PC-3 (cell line): ENCODE results near the gene STUB1. TPM values are rescaled to one million over a fixed set of nuclear protein-coding genes. Genes with fewer than 3 reads are reported as not detected.
A peak's percentile ranks its signal among the peaks of the same experiment; 100 is the strongest.

ENCODE experiments used
- ATAC-seq: fragments of 200-7000 bp; cut with Tn5 transposase; 2 replicates; pipeline ENCODE4 v1.9.1; 2020; ENCODE audit warnings: mild to moderate bottlenecking, moderate library complexity
- BruUV-seq: library from RNA; stranded (reverse); fragments of 400-500 nt; replicated peaks from 2 replicates; lab custom pipeline; 2021; lab: Mats Ljungman, UMichigan
- CTCF ChIA-PET: fragments of 300-600 bp; sonication (Branson Sonifier 250); formaldehyde crosslinking; loops from one replicate; lab custom pipeline; 2022; ENCODE audit warnings: antibody characterized with exemption; lab: Charles Lee
- POLR2A ChIA-PET: fragments of 300-600 bp; sonication (Branson Sonifier 250); formaldehyde crosslinking; loops from one replicate; lab custom pipeline; 2022; ENCODE audit warnings: antibody characterized with exemption; ENCODE audit not compliant: unreplicated experiment; lab: Charles Lee
- DNase-seq: peaks from one replicate; pipeline ENCODE4 v3.0.0-alpha.2; 2015
- H2AFZ ChIP-seq: fragments of 300-600 bp; sonication (generic); 2 replicates; pipeline ENCODE4 v1.6.0; 2016; ENCODE audit warnings: antibody characterized with exemption, low read length
- H3F3A ChIP-seq: fragments of 300-600 bp; sonication (generic); one replicate; pipeline ENCODE4 v1.6.0; 2017; ENCODE audit warnings: antibody characterized with exemption, low read length, control low read depth, mild to moderate bottlenecking; ENCODE audit not compliant: unreplicated experiment
- H3K27ac ChIP-seq: fragments of 300-600 bp; sonication (generic); 2 replicates; pipeline ENCODE4 v1.5.1; 2016; ENCODE audit warnings: mild to moderate bottlenecking, low read length
- H3K27me3 ChIP-seq: fragments of 300-600 bp; sonication (generic); 2 replicates; pipeline ENCODE4 v1.6.1; 2016; ENCODE audit warnings: low read length, mixed read lengths
- H3K36me3 ChIP-seq: fragments of 300-600 bp; sonication (generic); 2 replicates; pipeline ENCODE4 v1.6.1; 2016; ENCODE audit warnings: low read depth, mixed run types, low read length, mixed read lengths
- H3K4me1 ChIP-seq: fragments of 300-600 bp; sonication (generic); 2 replicates; pipeline ENCODE4 v1.5.1; 2016; ENCODE audit warnings: low read length; ENCODE audit not compliant: insufficient read depth
- H3K4me2 ChIP-seq: fragments of 300-600 bp; sonication (generic); 2 replicates; pipeline ENCODE4 v1.6.0; 2016; ENCODE audit warnings: low read length
- H3K4me3 ChIP-seq: fragments of 300-600 bp; sonication (generic); 2 replicates; pipeline ENCODE4 v1.5.1; 2016; ENCODE audit warnings: mild to moderate bottlenecking, low read length, mixed read lengths
- H3K79me2 ChIP-seq: fragments of 300-600 bp; sonication (generic); 2 replicates; pipeline ENCODE4 v1.6.1; 2017; ENCODE audit warnings: low read length, mixed read lengths
- H3K9ac ChIP-seq: fragments of 300-600 bp; sonication (generic); 2 replicates; pipeline ENCODE4 v1.6.0; 2016; ENCODE audit warnings: mild to moderate bottlenecking, low read length
- H3K9me2 ChIP-seq: fragments of 300-600 bp; sonication (generic); replicated peaks from 2 replicates; pipeline ENCODE4 v1.6.1; 2016; ENCODE audit warnings: mixed run types, low read length, mixed read lengths
- H3K9me3 ChIP-seq: fragments of 300-600 bp; sonication (generic); 2 replicates; pipeline ENCODE4 v1.6.1; 2016; ENCODE audit warnings: low read length, mixed read lengths
- H4K20me1 ChIP-seq: fragments of 300-600 bp; sonication (generic); 2 replicates; pipeline ENCODE4 v1.6.1; 2016; ENCODE audit warnings: low read length, mixed read lengths
- CTCF ChIP-seq: fragments of 300-600 bp; sonication (generic); conservative IDR thresholded peaks from 2 replicates; pipeline ENCODE4 v1.5.1; 2017; ENCODE audit warnings: antibody characterized with exemption, low read depth, mild to moderate bottlenecking, low read length
- EZH2 ChIP-seq: fragments of 300-600 bp; sonication (generic); IDR thresholded peaks from one replicate; pipeline ENCODE4 v1.6.1; 2017; ENCODE audit warnings: antibody characterized with exemption, mild to moderate bottlenecking, low read length; ENCODE audit not compliant: unreplicated experiment
- EZH2phosphoT487 ChIP-seq: fragments of 300-600 bp; sonication (generic); IDR thresholded peaks from 2 replicates; pipeline ENCODE4 v1.6.1; 2018; ENCODE audit warnings: mild to moderate bottlenecking, antibody characterized with exemption, low read length, borderline replicate concordance
- intact Hi-C: fragments of 100-400 bp; cut with micrococcal nuclease; formaldehyde crosslinking; loops from 2 replicates; pipeline ENCODE4 v1.9.0; 2023
- total RNA-seq: library from RNA; depleted of rRNA; stranded (reverse); fragments of >200 nt; gene quantifications from 2 replicates; pipeline ENCODE4 v1.2.3, GENCODE V29; 2014

The STUB1 gene
- total RNA-seq, 1 experiment from 2014 or later: 152 TPM

- H3K27me3 ChIP-seq: no peaks in the 10 kb centered on the region
- peak; percentile 64 for ATAC-seq
- peak within 1 kb of the TSS; percentile 67; the same call in 1 of the 2 replicates for H2AFZ ChIP-seq
- H3K4me1 ChIP-seq: peaks cover 25% of the 10 kb centered on the region
- intact Hi-C loops: loop anchor here (1.0 kb wide), 1 partner anchor 9 kb away; no protein-coding TSS in a partner anchor
- BruUV-seq: no TSS peak
- POLR2A ChIA-PET: interaction anchor here (0.8 to 1.4 kb wide), 2 partner anchors 9 to 10 kb away, joined by 3 to 5 read pairs; no protein-coding TSS in a partner anchor
- peaks cover under 1% of the 10 kb centered on the region for H3F3A ChIP-seq
- H4K20me1 ChIP-seq: peaks cover 8% of the 10 kb centered on the region; the same call in 1 of the 2 replicates
- peaks cover 10% of the 10 kb centered on the region for H3K79me2 ChIP-seq
- H3K9ac ChIP-seq: peak within 1 kb of the TSS; percentile 69
- H3K27ac ChIP-seq: peak within 1 kb of the TSS; percentile 43
- peak within 1 kb of the TSS; percentile 93 for H3K4me2 ChIP-seq
- H3K9me2 ChIP-seq: no peaks in the 10 kb centered on the region
- H3K36me3 ChIP-seq: no peaks in the 10 kb centered on the region
- TF ChIP-seq EZH2phosphoT487 (peak; percentile 83), EZH2 (no peak)
- H3K9me3 ChIP-seq: no peaks in the 10 kb centered on the region
- CTCF ChIA-PET: interaction anchor here (0.6 kb wide), 1 partner anchor 16 kb away, joined by 3 read pairs; no protein-coding TSS in a partner anchor
- peak within 1 kb of the TSS; percentile 82 for H3K4me3 ChIP-seq
- DNase-seq: peak; percentile 79
Measured at GRCh38 chr16:720990-721764, 41.0 kb downstream of the STUB1 start, which contains the start of gene ANTKMT. Gene ANTKMT, plus strand, starts transcription at chr16:721146. Its CDS starts 129 bp downstream, at chr16:721275.

- no TSS peak for BruUV-seq
- no peak overlapping the region for H3K27ac ChIP-seq
Measured at GRCh38 chr16:721765-722540, 41.7 kb downstream of the STUB1 start.

More at GRCh38 chr16:721765-722540, 41.7 kb downstream of the STUB1 start:
- H3F3A ChIP-seq: peaks cover 3% of the 10 kb centered on the region
- H3K4me1 ChIP-seq: peaks cover 20% of the 10 kb centered on the region; the same call in 1 of the 2 replicates
- ATAC-seq (no peak), DNase-seq (no peak)
- peak overlapping the region; percentile 82 for H3K4me3 ChIP-seq
- H3K9me3 ChIP-seq: no peaks in the 10 kb centered on the region
- peak overlapping the region; percentile 93 for H3K4me2 ChIP-seq
- no peak overlapping the region for H3K9ac ChIP-seq
- H3K36me3 ChIP-seq: no peaks in the 10 kb centered on the region
- H3K9me2 ChIP-seq: no peaks in the 10 kb centered on the region
- no peak overlapping the region for H2AFZ ChIP-seq
- ChIA-PET CTCF (no interaction called here), POLR2A (interaction anchor here (0.6 to 1.4 kb wide), 3 partner anchors 9 to 1433 kb away, joined by 3 to 5 read pairs (median 5); no protein-coding TSS in a partner anchor)
- intact Hi-C loops: no loop called here
- peaks cover 3% of the 10 kb centered on the region; the same call in 1 of the 2 replicates for H3K79me2 ChIP-seq
- H4K20me1 ChIP-seq: 0 out of 2 replicates have a peak, but pooled peaks cover 1% of the 10 kb centered on the region
- no peaks in the 10 kb centered on the region for H3K27me3 ChIP-seq
- TF ChIP-seq CTCF (no peak), EZH2phosphoT487 (no peak), EZH2 (no peak)
